NCI-H526 (cell line): Measurements from ENCODE around the gene MLLT1.

Source experiments
- DNase-seq, 2 experiments: peaks; one replicate each; lab custom pipeline; 2025; lab: John Stamatoyannopoulos, UW

Gene MLLT1

GRCh38 chr19:6210721-6211600 is 68.8 kb downstream of the MLLT1 start:
- no peak for DNase-seq

- no peak for DNase-seq
Observed at GRCh38 chr19:6210091-6210490, 69.7 kb downstream of the MLLT1 start.

- DNase-seq = no peak
Observed at GRCh38 chr19:6209680-6210079, 70.1 kb downstream of the MLLT1 start.

- DNase-seq = no peak
Observed at GRCh38 chr19:6209233-6209632, 70.5 kb downstream of the MLLT1 start.

GRCh38 chr19:6204866-6205723 is 74.7 kb downstream of the MLLT1 start:
- DNase-seq = no peak

- no peak for DNase-seq
Observed at GRCh38 chr19:6204212-6204611, 75.6 kb downstream of the MLLT1 start.

GRCh38 chr19:6199240-6199994 is 80.4 kb downstream of the MLLT1 start:
- peak; percentile 94 to 97 for DNase-seq

- DNase-seq = no peak
Observed at GRCh38 chr19:6198896-6199239, 80.9 kb downstream of the MLLT1 start.

- DNase-seq = no peak
Observed at GRCh38 chr19:6196361-6196760, 83.4 kb downstream of the MLLT1 start.

GRCh38 chr19:6188811-6189210 is 91.0 kb downstream of the MLLT1 start:
- no peak for DNase-seq

GRCh38 chr19:6187374-6187773 is 92.4 kb downstream of the MLLT1 start:
- no peak for DNase-seq

GRCh38 chr19:6185835-6186834 is 93.6 kb downstream of the MLLT1 start:
- DNase-seq = no peak

GRCh38 chr19:6185093-6185834 is 94.5 kb downstream of the MLLT1 start:
- DNase-seq = no peak

- DNase-seq = no peak
Observed at GRCh38 chr19:6181119-6181518, 98.7 kb downstream of the MLLT1 start.

GRCh38 chr19:6173190-6173589 is 106.6 kb downstream of the MLLT1 start:
- no peak for DNase-seq

GRCh38 chr19:6172074-6172863 is 107.5 kb downstream of the MLLT1 start:
- DNase-seq = no peak

- DNase-seq = no peak
Observed at GRCh38 chr19:6167115-6167514, 112.7 kb downstream of the MLLT1 start.

- no peak for DNase-seq
Observed at GRCh38 chr19:6164906-6165531, 114.8 kb downstream of the MLLT1 start.

- peak; percentile 9 to 38 for DNase-seq
Observed at GRCh38 chr19:6161271-6161850, 118.4 kb downstream of the MLLT1 start.
